Embryonic facial prominence (tissue), 1 donor: ENCODE measurements around the gene FOXQ1.

Experiments
- DNase-seq: peaks from one replicate; pipeline ENCODE4 v3.0.0-alpha.2; 2016; ENCODE audit errors: extremely low spot score

Gene FOXQ1, protein sequence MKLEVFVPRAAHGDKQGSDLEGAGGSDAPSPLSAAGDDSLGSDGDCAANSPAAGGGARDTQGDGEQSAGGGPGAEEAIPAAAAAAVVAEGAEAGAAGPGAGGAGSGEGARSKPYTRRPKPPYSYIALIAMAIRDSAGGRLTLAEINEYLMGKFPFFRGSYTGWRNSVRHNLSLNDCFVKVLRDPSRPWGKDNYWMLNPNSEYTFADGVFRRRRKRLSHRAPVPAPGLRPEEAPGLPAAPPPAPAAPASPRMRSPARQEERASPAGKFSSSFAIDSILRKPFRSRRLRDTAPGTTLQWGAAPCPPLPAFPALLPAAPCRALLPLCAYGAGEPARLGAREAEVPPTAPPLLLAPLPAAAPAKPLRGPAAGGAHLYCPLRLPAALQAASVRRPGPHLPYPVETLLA

DNA sequence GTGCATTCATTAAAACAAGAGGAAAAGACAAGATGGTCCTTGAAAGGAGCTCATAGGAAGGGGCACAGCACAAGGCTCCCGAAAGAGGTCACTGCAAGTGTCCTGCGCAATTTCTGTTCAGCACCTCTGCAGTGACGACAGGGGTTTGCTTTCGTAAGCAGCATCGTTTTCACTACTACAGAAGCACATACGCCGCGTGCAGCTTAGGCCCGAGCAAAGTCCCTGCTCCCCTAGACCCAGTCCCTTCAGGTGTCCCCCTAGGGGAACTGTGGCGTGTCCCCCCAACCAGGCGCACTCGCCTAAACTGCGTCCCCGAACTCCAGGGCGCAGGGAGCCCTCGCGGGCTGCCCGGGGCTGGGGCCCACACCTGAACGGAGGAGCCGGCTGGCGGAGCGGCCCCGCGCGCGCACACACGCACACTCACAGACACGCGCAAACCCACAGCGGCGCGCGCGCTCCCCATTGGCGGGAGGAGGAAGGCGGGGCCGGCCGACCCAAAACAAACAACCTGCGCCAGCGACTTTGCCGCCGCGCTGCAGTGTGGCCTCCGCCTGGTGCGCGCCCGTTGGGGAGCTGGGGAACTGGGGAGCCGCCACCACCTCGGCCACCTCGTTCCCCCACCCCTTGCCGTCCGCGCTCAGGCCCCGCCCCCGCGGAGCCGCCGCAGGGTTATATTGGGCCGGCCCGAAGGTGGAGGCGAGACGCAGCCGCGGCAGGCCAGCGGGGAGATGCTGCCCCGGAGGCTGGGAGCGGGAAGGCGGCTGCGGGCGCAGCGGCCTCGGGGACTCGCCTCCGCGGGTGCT is at the start of gene FOXQ1:
FOXQ1 (plus strand) TSS at position 699 of the 803 bp plus-strand sequence. CDS start 607 bp downstream, outside the sequence.
- DNase-seq, result no peak

DNA sequence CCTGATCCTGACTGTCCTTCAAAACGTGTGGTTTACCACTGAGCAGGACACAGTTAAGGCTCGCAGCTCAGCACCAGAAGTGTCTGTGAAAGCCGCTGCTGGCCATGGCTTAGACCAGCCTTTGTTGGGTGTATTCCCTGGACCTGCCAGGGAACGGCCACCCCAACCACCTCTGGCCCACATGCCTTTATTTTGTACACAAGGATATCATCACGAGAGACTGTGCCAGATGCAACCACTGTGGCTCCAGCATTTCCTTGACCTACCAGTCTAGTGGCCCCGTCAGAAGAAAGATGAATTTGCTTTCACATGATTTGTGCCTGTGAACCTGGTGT is 49.2 kb upstream of the FOXQ1 start:
- no peak for DNase-seq

DNA sequence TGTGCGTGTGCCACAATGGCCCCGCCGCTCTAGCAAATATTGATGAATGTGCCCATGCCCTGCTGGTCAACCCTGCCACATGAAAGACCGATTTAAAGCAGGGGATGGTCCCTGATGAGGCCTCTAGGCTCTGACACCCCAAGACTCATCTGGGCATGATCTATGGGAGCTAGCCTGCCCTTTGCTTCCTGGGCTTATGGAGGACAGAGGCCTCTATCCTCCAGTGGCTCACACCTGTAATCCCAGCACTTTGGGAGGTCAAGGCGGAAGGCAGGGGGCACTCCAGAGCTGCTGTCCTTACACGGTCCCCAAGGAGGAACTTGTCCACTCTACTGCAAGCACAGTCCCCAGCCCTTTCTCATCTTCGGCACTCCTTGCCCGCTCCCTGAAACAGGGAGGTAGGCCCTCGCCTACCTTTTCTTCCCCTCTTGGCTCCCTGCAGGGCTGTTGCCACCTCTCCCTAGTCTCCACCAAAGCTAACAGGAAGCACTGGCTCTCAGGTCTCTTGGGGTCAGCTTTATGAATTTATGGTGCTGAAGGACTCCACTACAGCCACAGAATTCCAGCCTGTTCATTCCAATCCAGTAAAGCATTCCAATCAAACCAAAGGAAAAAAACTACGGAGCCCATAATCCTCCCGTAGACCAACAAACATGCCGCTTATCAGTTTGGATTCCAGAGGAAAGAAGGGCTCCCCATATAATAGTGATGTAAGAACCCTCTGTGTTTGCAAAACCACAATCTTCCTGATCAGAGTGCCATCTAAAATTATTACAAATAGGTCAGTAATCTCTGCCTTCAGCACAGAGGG is 48.7 kb upstream of the FOXQ1 start:
- DNase-seq, result no peak

DNA sequence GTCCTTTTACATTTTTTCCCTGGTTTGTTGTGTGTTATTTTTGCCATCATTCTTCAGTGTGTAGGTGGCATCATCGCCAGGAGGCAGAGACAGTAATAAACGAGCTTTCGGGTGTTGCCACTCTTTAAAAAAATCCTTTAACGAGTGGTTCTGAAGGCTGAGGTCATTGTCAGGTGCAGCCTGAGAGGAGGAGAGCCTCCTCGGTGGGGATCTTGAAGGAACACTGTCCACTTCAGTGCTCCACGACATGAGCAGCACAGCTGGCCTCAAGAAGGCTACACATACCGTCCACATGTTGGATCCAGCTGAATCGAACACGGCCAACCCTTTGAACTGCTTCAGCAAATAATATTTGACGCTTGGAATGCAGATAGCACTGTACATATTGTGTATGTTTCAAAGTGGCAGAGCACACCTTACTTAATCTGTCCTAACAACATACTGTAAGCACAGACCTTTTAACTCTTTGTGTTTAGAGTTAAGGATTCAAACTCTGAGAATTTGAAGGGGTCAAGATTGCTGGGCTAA is 48.0 kb upstream of the FOXQ1 start:
- no peak for DNase-seq

DNA sequence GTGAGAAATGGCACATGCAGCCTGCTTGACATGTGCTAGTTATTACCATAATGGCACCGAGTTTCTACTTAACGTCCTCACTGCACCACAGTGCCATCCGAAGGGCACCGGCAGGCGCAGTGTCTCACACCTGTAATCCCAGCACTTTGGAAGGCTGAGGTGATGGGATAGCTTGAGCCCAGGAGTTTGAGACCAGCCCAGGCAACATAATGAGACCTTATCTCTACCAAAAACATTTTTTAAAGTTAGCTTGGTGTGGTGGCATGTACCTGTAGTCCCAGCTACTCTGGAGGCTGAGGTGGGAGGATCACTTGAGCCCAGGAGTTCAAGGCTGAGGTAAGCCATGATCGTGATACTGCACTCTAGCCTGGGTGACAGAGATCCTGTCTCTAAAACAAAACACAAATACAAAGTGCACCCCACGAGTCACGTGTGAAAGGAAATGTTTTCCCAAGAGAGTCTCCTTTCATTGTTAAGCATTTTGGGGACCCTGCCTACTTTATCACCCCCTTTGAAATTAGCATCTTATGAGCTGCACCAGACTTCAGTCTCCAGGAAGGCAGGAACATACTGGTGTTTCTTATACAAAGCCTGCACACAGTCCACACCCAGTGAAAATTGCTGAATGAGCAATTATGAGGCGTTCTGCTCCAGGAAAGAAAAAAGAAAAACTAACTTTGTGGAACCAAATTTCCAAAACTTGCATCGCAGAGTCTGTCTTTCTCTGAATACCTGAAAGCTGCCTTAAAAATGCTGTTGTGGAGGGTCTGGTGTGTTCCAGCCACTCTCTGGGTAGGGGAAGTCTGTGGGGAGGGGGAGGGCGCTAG is 47.1 kb upstream of the FOXQ1 start:
- no peak for DNase-seq

DNA sequence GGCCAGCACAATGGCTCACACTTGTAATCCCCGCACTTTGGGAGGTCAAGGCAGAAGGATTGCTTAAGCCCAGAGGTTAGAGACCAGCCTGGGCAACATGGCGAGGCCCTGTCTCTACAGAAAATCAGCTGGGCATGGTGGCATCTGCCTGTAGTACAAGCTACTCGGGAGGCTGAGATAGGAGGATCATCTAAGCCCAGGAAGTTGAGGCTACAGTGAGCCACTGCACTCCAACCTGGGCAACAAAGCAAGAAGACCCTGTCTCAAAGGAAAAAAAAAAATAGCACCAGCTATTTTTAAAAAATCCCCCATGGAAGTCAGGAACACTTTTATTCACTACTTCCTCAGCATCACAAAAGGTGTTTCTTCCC is 45.2 kb upstream of the FOXQ1 start:
- DNase-seq, result no peak

DNA sequence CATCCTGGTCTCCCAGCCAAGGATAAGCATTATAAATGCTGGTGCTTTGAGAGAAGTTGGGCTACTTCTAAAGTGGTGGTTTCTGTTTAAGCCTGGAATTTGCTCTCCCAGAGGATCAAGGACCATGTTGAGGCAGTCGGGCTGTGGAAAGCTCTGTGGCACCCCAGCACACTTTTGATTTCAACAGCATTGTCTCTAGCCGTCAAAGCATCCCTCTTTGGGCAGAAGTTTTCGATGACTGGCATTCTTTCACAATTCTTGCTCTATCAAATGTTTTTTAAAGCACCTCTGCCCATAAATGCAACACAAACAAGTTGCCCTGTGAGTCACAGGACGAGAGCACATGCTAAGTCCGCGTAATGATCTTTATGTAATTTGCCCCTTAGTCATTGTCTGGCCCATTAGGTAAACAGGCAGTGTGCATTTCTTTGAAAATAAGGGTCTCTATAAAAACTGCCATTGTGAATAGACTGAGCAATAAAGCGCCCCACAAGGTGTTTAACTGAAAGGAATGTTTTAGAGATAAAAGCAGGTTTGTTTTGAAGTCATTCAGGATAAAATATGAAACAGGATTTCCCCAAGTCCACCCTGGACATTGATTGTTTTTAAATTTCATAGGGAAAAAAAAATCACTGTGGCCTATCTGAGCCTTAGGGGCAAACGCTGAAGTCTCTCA is 44.7 kb upstream of the FOXQ1 start:
- no peak for DNase-seq

DNA sequence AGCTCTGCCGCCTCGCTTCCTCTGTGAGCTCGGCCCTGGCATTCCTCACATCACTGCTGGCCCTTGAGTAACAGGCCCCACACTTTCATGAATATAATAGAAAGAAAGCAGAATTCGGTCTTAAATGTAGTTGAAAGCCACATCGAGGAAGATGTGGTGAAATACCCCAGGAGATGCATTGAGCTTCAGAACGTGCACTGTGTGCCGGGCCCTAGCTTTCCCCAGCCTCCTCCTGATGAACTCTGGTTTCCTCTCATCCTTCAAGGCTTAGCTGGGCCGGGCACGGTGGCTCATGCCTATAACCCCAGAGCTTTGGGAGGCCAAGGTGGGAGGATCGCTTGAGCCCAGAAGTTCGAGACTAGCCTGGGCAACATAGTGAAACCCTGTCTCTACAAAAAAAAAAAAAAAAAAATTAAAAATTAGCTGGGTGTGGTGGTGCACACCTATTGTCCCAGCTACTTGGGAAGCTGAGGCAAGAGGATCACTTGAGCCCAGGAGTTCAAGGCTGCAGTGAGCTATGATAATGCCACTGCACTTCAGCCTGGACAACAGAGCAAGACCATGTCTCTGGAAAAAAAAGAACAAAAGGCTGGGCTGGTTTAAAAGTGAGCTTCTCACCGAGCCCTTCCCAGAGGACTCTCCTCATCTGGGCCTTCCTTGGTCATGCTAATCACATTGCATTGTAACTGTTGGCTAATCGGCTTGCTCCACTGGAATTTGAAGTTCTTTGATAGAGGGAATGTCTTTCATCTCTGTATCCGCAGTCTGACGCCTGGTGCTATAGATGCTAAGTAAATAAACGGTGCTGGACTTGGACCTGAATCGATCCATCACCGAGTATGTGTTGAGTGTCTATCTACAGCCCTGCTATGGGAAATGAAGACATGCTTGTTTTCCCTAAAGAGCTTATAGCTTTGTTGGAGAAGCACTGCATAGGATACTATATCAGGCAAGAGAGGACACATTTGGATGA is 43.8 kb upstream of the FOXQ1 start:
- no peak for DNase-seq

DNA sequence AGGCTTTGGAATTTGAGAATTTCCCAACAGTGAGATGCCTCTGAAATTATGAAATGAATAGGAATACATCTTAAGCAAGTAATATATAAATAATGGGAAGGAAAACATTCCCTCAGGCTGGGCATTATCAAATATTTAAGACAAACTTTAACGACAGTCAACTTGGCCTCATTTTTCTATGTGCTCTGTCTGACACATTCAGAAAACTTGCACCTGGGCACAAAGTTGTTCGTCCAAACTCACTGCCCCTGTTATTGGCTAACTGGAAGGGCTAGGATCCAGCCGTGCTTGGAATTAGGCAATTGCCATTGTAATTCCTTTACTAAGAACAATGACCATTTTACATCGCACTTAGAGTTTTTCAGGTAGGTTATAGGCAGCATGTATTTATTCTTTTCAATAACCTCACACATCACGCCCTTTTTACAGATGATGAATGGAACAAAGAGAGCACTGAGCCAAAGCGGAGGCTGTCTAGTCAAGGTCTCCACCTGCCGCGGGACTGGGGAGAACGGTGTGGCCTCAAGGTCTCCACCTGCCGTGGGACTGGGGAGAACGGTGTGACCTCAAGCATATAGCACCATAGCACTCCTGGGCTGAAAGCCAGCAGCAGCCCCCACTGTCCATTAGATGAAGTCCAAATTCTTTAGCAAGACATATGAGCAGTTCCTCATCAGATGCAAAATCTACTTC is 40.7 kb upstream of the FOXQ1 start:
- no peak for DNase-seq

DNA sequence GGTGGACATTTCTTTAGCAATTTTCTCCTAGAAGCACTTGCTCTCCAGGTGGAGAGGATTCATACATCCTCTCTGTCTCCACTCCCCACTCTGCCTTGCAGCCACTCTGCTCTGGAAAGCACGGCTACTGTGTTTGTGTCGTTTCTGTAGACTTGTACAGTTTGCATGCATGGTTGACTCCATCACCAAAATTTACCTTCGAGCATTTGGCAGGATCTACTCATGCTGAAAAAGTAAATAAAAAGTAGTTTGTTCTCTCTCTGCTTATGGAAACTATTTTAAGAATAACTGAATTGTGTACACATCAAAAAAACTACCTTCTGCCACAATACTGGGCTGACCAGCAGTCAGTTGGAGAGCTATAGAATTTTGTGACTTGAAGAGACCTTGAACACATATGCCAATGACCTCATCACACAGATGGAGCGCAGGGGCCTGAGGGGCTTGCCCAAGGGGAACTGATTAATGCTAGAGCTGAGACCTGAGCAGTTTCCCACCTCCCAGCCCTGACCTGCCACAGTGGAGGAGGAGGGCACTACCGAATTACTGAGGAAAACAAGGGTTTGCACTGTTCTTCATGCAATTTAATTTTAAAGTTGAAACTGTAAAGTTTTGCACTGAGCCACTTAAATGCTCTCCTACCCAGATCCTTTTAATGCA is 33.7 kb upstream of the FOXQ1 start:
- no peak for DNase-seq

DNA sequence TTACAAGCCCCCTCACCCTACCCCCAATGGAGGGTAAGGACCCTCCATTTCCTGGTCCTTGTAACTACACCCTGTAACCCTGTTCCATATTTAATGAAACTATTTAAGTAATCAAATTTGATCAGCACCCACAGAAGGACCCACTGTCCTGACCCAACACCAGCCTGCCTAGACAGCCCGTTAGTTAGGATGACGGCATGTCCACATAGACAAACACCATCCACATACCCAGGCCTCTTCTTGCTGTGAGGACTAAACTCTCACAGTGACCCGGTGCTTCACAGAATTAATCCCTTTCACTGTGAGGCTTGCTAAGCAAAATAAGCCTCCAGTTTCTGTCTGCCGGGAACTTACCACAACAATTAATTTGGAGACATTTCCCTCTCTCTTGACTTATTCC is 32.8 kb upstream of the FOXQ1 start:
- no peak for DNase-seq

DNA sequence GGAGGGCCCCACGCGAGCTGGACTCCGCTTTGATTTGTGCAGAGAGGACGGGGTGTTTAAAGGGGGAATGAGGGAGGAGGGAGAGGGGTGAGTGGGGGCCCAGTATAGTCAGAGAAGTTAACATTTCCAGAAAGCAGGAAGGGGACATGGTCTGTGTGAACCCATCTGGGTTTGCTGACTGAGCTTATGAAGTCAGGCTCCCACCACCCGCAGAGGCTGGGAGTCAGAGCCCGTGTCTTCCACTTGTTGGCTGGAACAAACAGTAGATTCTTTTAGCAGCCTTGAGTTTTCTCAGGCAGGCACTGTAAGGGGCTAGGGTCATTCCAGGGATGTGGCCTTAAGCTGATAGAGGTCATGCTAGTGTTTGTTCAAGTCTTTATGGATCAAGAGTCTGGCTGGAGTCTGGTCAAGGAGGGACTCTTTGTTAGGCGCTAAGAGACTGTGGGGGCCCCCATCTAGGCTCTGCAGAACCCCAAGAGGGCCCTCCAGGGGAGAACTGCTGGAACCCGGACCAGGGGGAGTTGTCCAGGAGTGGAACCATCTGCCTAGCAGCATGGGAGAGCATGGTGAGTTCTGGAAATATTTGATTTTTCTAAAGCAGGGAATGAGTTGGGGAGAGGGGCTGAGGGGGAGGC is 31.1 kb upstream of the FOXQ1 start:
- no peak for DNase-seq

DNA sequence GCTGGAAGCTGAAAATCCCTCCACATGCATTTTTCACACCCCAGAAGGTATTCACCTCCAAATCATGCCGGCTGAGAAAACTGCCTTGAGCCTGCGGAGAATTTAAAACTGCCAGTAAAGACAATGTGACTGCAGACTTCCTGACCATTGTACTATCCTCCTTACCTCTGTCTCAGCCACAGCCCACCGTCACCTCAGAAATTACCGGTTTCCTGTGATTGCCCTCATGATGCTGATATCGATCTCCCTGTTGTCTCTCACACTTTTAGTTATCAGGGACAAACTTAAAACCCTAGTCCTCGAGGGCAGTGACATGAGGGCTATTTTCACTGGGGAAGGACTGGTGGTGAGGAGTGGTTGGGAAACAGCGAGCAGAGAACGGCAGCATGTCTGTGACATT is 30.2 kb upstream of the FOXQ1 start:
- DNase-seq, result no peak

DNA sequence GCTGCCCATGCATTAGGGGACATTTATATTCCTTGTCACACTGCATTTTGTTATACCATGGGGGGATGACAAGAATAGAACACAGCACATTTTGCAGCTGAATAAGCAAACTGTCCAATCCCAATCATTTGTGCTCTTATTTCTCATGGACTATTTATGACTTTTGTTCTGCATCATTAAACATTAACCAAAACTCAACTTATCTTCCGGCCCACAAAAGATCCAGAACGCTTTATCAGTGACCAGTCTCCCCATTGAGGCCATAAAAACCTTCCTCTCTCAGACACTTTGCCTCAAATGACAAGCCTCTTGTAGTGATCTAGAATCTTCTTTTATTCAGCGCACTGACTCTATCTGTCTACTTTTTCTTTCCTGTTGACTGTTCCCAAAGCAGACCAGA is 28.4 kb upstream of the FOXQ1 start:
- no peak for DNase-seq

DNA sequence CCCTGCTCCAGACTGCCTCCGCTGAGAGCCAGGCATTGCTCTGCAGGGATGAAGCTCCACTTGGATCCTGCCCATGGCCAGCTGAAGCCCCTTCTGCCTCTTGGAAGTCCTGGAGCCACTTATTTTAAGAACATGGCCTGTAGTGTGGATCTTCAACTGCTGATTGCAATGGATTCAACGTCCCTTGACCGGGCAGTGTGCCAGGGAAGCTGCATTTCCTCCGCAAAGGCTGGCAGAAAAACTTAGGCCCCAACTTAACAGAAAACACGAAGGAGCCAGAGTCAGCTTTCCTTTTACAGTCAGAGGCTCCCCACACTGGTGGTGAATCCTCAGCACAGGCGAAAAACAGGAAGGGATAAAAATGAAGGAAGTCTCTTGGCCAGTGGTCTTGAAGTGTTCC is 26.3 kb upstream of the FOXQ1 start:
- DNase-seq, result no peak

DNA sequence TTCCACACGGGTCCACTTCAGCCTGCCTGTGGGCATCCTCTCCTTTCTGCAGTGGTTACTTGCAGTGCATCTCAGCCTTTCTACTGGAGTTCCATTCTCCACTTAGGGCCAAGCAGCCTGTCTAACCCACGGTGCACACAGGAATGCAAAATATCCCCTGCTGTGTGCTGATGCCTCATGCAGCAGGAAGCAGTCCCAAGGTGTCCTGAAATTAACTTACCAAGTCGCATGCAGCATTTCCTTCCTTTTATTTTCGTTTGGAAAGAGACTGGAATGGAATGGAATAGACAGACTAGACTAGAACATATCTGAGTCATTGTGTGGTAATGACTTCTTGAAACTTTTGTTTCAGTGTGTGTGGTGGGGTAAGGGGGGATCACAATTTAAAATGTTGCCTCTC is 25.9 kb upstream of the FOXQ1 start:
- no peak for DNase-seq

DNA sequence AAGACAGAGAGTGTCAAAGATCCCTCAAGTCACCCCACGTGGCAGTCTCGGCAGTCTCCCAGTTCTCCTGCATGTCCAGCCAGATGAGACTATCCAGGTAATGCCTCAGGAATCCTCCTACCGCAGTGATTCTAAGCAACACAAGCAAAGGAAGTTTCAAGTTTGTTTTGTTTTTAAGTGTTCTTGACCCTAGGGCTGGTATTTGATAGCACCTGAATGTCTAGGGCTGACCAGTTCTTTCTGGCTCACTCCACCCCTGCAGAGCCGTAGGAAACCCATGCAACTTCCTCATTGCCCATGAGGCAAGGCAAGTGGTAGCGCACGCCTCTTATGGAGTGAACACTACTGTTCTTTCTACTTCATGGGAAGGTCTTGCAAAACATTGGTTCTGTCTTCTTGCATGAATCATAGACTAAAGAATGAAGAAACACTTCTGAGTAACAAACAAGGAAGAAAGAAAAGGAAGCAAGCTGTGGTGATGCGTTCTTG is 24.8 kb upstream of the FOXQ1 start:
- no peak for DNase-seq

DNA sequence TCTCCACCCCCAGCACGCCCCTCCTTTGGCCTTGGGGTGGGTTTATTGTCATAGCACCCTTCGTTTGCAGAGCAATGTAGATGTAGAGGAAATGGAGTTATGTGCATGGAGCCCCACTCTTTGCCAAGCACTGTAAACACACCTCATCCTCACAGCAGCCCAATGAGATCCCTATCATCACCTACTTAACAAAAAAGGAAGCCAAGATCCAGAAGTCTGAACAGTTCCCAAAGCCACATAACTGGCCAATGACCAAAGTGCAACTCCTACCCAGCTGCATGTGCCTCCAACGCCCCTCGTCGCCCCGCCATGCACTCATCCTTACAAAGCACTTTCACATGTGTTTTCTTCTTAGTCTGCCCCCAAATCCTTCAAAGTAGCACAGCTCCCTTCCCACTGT is 21.8 kb upstream of the FOXQ1 start:
- DNase-seq, result no peak
